GM18909 (cell line): Measurements from ENCODE around the gene LDLR.
A peak's percentile ranks its signal among the peaks of the same experiment; 100 is the strongest.
"Not testable (repeated sequence)": the region's sequence is repeated elsewhere in the genome, so short reads cannot be mapped to it uniquely, and the experiment has no call there.

Experiments used
- ATAC-seq: cut with Tn5 transposase; IDR thresholded peaks from one replicate; pipeline ENCODE4 v1.9.1; 2021; ENCODE audit warnings: mild to moderate bottlenecking; ENCODE audit not compliant: unreplicated experiment, poor library complexity

Gene LDLR

DNA sequence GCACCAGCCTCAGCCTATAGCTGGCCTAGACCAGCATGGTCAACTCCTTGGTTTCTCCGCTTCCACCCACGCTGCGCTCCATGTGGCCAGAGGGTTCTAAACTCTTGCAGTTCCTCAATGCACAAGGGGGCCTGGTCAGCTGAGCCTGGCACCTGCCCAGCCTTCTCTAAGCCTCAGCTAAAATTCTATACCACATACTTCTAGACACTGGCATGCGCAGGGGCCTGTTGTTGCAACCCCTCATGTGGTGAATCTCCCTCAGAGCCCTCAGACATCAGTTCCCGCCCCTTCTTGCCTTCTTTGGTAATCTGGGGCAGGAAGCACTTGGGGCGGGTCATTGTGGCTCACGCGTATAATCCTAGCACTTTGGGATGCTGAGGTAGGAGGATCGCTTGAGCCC, 19.7 kb upstream of the LDLR start:
- ATAC-seq = no peak

DNA sequence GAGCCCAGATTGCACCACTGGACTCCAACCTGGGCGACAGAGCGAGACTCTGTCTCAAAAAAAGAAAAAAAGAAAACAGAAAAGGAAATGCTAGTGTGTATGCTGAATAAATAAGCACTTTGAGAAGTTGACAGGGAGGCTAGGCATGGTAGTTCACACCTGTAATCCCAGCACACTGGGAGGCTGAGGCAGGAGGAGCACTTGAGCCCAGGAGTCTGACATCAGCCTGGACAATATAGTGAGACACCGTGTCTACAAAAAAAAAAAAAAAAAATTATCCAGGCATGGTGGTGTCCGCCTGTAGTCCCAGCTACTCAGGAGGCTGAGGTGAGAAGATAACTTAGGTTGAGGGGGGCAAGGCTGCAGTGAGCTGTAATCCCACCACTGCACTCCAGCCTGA, 19.1 kb upstream of the LDLR start:
- no peak for ATAC-seq

DNA sequence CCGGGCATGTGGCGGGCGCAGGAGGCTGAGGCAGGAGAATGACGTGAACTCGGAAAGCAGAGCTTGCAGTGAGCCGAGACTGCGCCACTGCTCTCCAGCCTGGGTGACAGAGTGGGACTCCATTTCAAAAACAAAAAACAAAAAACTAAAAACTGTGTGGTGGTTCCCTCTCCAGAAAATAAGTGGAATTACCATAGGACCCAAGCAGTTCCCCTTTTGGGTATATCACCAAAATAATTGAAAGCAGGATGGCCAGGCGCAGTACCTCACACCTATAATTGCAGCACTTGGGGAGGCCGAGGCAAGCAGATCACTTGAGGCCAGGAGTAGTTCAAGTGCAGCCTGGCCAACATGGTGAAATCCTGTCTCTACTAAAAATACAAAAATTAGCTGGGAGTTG, 15.7 kb upstream of the LDLR start:
- ATAC-seq = no peak

DNA sequence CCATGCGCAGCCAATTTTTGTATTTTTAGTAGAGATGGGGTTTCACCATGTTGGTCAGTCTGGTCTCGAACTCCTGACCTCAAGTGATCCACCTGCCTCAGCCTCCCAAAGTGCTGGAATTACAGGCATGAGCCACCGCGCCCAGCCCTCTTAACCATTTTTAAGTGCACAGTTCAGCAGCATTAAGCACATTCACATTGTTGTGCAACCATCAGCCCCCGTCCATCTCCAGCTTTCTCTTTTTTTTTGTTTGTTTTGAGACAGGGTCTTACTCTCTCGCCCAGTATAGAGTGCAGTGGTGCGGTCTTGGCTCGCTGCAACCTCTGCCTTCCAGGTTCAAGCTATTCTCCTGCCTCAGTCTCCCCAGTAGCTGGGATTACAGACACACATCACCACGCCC, 12.5 kb upstream of the LDLR start:
- ATAC-seq = not testable (repeated sequence)

DNA sequence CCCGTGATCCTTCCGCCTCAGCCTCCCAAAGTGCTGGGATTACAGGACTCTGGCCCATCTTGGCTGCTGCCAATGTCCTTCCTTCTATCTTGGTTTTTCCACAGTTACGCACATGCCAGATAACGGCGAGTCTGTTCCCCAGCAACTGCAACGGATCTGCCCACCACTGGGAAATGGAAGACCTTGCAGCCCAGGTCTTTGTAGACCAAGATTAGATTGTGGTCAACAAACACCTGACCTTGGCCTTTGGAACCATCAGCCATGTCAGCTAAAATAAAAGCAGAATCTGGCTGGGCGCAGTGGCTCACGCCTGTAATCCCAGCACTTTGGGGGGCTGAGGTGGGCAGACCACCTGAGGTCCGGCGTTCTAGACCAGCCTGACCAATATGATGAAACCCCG, 10.4 kb upstream of the LDLR start:
- ATAC-seq = no peak

DNA sequence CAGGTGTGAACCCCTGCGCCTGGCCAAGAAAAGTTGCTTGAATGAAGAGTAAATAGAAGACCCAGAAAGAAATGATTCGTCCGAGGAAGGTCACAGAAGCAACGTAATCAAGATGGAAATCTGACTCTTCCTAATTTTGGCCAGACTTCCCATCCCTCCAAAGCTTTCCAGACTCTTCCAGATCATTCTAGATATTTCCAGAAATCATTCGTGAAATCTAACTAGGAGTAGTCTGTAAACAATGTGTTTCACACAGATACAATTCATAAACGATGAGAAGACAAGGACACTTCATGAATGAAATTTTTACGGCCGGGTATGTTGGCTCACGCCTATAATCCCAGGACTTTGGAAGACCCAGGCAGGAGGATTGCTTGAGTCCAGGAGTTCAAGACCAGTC, 9.3 kb upstream of the LDLR start:
- no peak for ATAC-seq

DNA sequence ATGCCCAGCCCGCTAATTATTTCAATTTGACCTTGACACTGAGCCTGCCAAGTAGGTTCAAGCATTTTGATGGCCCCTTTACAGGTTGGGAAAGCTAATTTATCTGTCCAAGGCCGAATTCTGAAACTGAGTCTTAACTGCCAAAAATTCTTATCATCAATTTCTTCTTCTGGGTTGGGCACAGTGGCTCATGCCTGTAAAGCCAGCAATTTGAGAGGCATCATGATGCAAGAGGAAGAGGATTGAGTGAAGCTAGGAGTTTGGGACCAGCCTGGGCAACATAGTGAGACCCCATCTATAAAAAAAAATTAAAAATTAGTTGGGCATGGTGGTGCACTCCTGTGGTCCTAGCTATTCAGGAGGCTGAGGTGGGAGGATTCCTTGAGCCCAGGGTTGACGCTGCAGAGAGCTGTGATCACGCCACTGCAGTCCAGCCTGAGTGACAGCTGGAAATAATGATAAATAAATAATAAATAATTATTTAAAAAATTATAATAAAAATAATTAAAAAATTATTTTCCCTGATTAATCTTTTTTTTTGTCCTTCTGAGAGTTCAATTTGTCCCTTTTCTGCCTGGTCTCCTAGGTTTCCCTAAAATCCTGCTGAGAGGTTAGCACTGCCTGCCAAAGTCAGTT, 1.3 kb upstream of the LDLR start:
- no peak for ATAC-seq

DNA sequence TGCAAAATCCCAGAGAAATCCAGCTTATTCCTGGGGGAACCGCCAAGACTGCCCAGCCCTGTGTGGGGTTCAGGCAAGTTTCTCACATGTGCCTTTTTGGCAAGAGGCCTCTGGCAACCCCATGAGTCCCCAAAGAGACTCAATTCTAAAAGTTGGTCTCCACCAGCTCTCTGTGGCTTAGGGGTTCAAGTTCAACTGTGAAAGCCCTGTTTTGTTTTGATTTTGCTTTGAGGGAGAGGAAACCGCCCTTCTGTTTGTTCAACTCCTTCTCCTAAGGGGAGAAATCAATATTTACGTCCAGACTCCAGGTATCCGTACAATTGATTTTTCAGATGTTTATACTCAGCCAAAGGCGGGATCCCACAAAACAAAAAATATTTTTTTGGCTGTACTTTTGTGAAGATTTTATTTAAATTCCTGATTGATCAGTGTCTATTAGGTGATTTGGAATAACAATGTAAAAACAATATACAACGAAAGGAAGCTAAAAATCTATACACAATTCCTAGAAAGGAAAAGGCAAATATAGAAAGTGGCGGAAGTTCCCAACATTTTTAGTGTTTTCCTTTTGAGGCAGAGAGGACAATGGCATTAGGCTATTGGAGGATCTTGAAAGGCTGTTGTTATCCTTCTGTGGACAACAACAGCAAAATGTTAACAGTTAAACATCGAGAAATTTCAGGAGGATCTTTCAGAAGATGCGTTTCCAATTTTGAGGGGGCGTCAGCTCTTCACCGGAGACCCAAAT, 583 bp upstream of the LDLR start:
- no peak for ATAC-seq

DNA sequence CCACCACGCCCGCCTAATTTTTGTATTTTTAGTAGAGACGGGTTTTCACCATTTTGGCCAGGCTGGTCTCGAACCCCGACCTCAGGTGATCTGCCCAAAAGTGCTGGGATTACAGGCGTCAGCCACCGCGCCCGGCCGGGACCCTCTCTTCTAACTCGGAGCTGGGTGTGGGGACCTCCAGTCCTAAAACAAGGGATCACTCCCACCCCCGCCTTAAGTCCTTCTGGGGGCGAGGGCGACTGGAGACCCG, 676 bp downstream of the LDLR start:
- ATAC-seq = not testable (repeated sequence)

DNA sequence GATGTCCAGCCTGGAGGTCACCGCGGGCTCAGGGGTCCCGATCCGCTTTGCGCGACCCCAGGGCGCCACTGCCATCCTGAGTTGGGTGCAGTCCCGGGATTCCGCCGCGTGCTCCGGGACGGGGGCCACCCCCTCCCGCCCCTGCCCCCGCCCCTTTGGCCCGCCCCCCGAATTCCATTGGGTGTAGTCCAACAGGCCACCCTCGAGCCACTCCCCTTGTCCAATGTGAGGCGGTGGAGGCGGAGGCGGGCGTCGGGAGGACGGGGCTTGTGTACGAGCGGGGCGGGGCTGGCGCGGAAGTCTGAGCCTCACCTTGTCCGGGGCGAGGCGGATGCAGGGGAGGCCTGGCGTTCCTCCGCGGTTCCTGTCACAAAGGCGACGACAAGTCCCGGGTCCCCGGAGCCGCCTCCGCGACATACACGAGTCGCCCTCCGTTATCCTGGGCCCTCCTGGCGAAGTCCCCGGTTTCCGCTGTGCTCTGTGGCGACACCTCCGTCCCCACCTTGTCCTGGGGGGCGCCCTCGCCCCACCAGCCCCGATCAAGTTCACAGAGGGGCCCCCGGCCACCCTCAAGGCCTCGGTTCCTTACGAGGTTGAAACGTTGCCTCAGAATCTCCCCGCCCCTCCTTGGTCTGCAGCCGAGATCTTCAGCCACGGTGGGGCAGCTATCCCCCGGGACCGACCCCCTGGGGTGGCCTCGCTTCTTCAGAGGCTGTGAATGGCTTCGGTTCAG, 1.2 kb downstream of the LDLR start:
- peak; percentile 74 for ATAC-seq

DNA sequence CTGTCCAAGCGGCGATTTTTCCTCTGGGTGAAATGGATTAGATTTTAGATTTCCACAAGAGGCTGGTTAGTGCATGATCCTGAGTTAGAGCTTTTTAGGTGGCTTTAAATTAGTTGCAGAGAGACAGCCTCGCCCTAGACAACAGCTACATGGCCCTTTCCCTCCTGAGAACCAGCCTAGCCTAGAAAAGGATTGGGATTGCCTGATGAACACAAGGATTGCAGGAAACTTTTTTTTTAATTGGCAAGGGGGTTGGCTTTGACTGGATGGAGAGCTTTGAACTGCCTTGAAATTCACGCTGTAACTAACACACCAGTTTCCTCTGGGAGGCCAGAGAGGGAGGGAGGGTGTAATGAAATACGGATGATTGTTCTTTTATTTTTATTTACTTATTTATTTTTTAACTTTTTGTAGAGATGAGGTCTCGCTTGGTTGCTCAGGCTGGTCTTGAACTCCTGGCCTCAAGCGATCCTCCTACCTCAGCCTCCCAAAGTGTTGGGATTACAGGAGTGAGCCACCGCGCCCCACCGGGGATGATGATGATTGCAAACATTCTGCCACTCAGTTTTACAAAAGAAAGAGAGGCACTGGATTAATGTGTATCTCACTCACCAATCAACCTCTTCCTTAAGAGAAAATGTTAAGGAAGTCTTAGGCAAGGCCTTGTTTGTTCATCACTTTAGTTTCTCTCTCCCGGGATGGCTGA, 1.9 kb downstream of the LDLR start:
- no peak for ATAC-seq

DNA sequence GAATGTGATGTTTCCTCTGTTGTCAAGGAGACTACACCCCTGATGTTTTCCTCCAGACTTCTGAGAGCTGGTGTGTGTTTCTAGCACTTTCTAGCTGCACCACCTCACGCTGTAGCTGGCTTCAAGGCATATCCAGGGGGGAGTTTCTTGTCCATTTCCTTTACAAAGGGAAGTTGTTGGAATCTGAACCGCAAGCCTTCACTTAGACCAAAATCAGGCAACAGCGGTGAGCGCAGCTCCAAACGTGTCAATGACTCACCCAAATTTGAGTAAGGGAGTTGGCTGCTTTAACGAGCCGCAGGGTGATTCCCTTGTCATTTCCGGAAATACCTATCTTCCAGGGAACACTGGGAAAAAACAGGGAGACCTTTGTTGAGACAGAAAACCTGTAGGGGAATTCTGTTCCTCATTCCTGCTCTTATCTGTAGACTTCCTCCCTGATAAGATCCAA, 2.5 kb downstream of the LDLR start:
- ATAC-seq = no peak

DNA sequence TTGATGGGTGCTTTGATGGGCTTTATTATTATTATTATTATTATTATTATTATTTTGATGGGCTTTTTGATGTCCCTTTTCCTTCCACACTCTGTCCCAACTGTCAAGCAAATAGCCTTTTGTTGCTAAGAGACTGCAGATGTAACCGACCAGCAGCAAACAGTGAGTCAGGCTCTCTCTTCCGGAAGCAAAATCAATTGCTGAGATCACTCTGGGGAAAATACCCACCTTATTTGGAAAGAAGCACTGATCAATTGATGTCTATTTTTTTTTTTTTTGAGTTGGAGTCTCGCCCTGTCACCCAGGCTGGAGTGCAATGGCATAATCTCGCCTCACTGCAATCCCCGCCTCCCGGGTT, 2.9 kb downstream of the LDLR start:
- ATAC-seq = no peak

DNA sequence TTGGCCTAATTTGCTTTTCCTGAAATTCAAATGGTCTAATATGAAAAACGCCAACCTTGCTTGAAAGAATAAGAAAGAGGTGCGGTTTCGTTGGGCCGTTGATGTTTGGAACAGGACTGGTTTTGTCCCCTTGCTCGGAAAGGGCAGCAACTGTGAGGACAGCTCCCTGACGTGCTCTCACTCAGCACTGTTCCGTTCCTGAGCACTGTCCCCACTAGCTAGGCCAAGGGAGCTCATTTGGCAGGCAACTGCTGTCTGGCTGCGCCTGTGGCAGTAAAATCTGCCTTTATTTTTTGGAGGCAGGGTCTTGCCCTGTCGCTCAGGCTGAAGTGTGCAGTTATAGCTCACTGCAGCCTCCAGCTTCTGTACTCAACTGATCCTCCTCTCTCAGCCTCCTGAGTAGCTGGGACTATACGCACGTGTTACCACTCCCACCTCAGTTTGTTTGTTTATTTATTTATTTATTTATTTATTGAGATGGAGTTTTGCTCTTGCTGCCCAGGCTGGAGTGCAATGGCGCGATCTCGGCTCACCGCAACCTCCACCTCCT, 4.5 kb downstream of the LDLR start:
- ATAC-seq = no peak

DNA sequence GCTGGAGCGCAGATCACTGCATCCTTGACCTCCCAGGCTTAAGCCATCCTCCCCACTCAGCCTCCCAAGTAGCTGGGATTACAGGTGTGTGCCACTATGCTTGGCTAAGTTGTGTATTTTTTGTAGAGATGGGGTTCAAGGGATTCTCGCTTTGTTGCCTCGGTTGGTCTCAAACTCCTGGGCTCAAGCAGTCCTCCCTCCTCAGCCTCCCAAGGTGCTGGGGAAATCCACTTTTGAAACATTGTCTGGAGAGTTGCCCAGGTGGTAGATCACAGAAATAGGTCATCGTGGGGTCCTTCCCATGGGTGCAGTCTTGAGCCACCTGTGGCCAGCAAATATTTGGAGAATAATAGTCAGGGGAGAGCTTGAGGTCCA, 5.2 kb downstream of the LDLR start:
- no peak for ATAC-seq

DNA sequence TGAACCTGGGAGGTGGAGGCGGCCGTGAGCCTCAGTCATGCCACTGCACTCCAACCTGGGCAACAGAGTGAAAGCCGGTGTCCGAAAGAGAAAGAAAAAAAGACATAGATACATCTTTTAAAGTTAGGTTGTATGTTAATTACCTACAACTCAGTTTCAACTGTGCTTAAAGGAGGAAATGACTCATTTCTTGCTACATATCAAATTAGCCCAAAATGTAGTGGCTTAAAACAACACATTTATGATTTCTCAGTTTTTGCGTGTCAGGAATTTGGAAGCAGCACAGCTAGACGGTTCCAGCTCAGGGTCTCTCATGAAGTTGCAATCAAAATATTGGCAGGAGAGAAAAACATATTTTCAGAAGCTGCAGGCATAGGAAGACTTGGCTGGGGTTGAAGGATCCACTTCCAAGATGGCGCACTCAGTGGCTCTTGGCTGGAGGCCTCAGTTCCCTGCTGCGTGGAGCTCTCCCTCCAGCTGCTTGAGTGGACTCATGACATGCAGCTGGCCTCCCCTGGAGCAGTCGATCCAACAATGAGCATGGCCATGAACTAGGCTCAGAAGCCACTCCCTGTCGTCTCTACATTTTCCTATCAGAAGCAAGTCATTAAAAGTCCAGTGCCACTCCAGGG, 7.1 kb downstream of the LDLR start:
- peak; percentile 62 for ATAC-seq

DNA sequence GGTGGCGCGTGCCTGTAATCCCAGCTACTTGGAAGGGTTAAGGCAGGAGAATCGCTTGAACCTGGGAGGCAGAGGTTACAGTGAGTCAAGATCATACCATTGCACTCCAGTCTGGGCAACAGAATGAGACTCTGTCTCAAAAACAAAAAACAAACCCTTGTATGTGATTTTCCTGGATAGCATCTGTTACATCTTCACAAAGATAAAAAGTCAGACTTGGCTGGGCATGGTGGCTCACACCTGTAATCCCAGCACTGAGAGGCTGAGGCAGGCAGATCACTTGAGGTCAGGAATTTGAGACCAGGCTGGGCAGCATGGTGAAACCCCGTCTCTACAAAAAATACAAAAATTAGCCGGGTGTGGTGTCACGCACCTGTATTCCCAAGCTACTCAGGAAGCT, 8.1 kb downstream of the LDLR start:
- not testable (repeated sequence) for ATAC-seq

DNA sequence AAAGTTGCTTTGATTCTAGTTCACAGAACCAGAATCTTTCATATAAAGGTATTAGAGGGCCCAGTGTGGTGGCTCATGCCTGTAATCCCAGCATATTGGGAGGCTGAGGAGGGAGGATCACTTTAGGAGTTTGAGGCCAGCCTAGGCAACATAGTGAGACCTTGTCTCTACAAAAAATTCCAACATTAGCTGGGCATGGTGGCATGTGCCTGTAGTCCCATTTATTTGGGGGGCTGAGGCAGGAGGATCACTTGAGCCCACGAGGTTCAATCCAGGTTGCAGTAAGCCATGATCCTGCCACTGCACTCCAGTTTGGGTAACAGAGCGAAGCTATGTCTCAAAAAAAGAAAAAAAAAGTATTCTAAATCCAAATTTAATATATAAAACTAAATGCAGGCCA, 9.1 kb downstream of the LDLR start:
- ATAC-seq = no peak

DNA sequence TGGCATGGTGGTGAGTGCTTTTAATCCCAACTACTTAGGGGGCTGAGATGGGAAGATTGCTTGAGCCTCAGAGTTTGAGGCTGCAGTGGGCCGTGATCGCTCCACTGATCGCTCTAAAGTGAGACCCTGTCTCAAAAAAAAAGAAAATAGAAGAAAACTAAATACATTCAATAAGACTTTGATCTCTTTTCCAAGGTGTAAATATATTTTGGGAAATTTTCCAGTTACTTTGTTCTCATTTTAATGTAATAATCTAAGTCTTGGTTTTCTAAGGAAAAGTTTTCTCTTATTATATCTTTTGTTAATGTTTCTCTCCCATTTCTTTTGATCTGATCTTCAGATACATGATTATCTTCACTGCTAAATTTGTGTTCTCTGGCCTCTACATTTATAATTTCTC, 9.6 kb downstream of the LDLR start:
- ATAC-seq = no peak

DNA sequence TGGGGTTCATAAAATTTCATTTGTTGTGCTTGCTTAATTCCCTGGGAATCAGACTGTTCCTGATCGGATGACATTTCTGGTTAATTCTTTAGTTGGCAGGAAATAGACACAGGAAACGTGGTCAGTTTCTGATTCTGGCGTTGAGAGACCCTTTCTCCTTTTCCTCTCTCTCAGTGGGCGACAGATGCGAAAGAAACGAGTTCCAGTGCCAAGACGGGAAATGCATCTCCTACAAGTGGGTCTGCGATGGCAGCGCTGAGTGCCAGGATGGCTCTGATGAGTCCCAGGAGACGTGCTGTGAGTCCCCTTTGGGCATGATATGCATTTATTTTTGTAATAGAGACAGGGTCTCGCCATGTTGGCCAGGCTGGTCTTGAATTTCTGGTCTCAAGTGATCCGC, 10.8 kb downstream of the LDLR start:
- ATAC-seq = no peak

DNA sequence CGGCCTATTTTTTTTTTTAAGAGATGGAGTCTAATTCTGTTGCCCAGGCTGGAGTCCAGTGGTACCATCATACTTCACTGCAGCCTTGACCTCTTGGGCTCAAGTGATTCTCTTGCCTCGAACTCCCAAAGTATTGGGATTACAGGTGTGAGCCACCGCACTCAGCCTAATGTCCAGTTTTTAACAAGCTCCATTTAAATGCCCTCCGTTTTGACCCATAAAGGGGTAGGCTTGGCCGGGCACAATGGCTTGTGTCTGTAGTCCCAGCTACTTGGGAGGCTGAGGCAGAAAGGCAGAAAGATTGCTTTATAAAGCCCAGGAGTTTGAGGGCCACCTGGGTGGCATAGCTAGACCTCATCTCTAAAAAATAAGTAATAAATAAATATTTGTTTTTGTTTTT, 11.8 kb downstream of the LDLR start:
- no peak for ATAC-seq
